ENCODE results near the gene ATP10A.

GRCh38 chr15:25799906-25800700, 63.0 kb downstream of the ATP10A start:
- TF ChIP-seq, protein P1, sequence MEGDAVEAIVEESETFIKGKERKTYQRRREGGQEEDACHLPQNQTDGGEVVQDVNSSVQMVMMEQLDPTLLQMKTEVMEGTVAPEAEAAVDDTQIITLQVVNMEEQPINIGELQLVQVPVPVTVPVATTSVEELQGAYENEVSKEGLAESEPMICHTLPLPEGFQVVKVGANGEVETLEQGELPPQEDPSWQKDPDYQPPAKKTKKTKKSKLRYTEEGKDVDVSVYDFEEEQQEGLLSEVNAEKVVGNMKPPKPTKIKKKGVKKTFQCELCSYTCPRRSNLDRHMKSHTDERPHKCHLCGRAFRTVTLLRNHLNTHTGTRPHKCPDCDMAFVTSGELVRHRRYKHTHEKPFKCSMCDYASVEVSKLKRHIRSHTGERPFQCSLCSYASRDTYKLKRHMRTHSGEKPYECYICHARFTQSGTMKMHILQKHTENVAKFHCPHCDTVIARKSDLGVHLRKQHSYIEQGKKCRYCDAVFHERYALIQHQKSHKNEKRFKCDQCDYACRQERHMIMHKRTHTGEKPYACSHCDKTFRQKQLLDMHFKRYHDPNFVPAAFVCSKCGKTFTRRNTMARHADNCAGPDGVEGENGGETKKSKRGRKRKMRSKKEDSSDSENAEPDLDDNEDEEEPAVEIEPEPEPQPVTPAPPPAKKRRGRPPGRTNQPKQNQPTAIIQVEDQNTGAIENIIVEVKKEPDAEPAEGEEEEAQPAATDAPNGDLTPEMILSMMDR (IDR thresholded peaks at IDR 0.05; ENCODE audit: poor library complexity) = no peak
- TF ChIP-seq EZH2phosphoT487 (IDR thresholded peaks at IDR 0.05; ENCODE audit: low read depth, severe bottlenecking, unreplicated experiment) = no peak
- TF ChIP-seq EZH2 (IDR thresholded peaks at IDR 0.05; ENCODE audit: borderline replicate concordance) = no peak
